KMS-11 (cell line): ENCODE measurements around the gene SLC38A1.
"Not testable (repeated sequence)": the region's sequence is repeated elsewhere in the genome, so short reads cannot be mapped to it uniquely, and the experiment has no call there.

Source experiments
- H2AFZ ChIP-seq: fragments of 200-600 bp; sonication (generic); 2 replicates; pipeline ENCODE4 v1.6.1; 2016; ENCODE audit warnings: antibody characterized with exemption, mixed run types, low read depth
- H3K27ac ChIP-seq: fragments of 200-600 bp; sonication (generic); 2 replicates; pipeline ENCODE4 v1.6.1; 2016; ENCODE audit warnings: mild to moderate bottlenecking, mixed run types
- H3K27me3 ChIP-seq: fragments of 200-600 bp; sonication (generic); 2 replicates; pipeline ENCODE4 v1.6.1; 2017; ENCODE audit warnings: mild to moderate bottlenecking, low read depth, mixed run types, moderate library complexity; ENCODE audit not compliant: insufficient read depth
- H3K36me3 ChIP-seq: fragments of 200-600 bp; sonication (generic); 2 replicates; pipeline ENCODE4 v1.6.1; 2017; ENCODE audit warnings: mild to moderate bottlenecking, mixed run types; ENCODE audit not compliant: insufficient read depth
- H3K4me1 ChIP-seq: fragments of 200-600 bp; sonication (generic); 2 replicates; pipeline ENCODE4 v1.6.1; 2016; ENCODE audit warnings: mild to moderate bottlenecking, low read depth, mixed run types; ENCODE audit not compliant: poor library complexity, severe bottlenecking
- H3K4me2 ChIP-seq: fragments of 200-600 bp; sonication (generic); 2 replicates; pipeline ENCODE4 v1.7.0; 2016; ENCODE audit warnings: mild to moderate bottlenecking, mixed run types
- H3K4me3 ChIP-seq: fragments of 200-600 bp; sonication (generic); IDR thresholded peaks from 2 replicates; pipeline ENCODE4 v1.6.1; 2017; ENCODE audit warnings: low read depth, low read length, mixed read lengths; ENCODE audit not compliant: insufficient read depth
- H3K79me2 ChIP-seq: fragments of 200-600 bp; sonication (generic); 2 replicates; pipeline ENCODE4 v1.6.1; 2016; ENCODE audit warnings: low read depth, mixed run types; ENCODE audit not compliant: insufficient read depth
- H3K9ac ChIP-seq: fragments of 200-600 bp; sonication (generic); 2 replicates; pipeline ENCODE4 v1.6.1; 2016; ENCODE audit warnings: mild to moderate bottlenecking, mixed run types
- H4K20me1 ChIP-seq: fragments of 200-600 bp; sonication (generic); 2 replicates; pipeline ENCODE4 v1.6.1; 2016; ENCODE audit warnings: mild to moderate bottlenecking, mixed run types; ENCODE audit not compliant: insufficient read depth
- CTCF ChIP-seq: fragments of 200-600 bp; sonication (generic); conservative IDR thresholded peaks from 2 replicates; pipeline ENCODE4 v1.6.1; 2017; ENCODE audit warnings: low read depth, mild to moderate bottlenecking, antibody characterized with exemption, low read length, moderate library complexity, mixed read lengths

The SLC38A1 gene

GRCh38 chr12:46292754-46293402 lies 24.0 kb upstream of the SLC38A1 start:
- Histone ChIP-seq H3K4me3 (no peak overlapping the region), H3K4me2 (no peak overlapping the region), H3K27ac (no peak overlapping the region), H3K4me1 (no peaks in the 10 kb centered on the region), H3K36me3 (no peaks in the 10 kb centered on the region), H3K27me3 (no peaks in the 10 kb centered on the region), H2AFZ (no peak overlapping the region), H3K79me2 (no peaks in the 10 kb centered on the region), H3K9ac (no peak overlapping the region), H4K20me1 (no peaks in the 10 kb centered on the region)
- TF ChIP-seq CTCF = no peak

- not testable (repeated sequence) for H3K4me3 ChIP-seq, H3K79me2 ChIP-seq, H3K9ac ChIP-seq, H3K36me3 ChIP-seq, H3K4me2 ChIP-seq, H3K27me3 ChIP-seq, H4K20me1 ChIP-seq, H2AFZ ChIP-seq, H3K27ac ChIP-seq, H3K4me1 ChIP-seq
Observed at GRCh38 chr12:46291953-46292352, 23.1 kb upstream of the SLC38A1 start.

GRCh38 chr12:46285177-46285576 lies 16.3 kb upstream of the SLC38A1 start:
- H3K4me2 ChIP-seq, H3K79me2 ChIP-seq, H3K4me3 ChIP-seq, H2AFZ ChIP-seq, H4K20me1 ChIP-seq, H3K27ac ChIP-seq, H3K4me1 ChIP-seq, H3K27me3 ChIP-seq, H3K9ac ChIP-seq, H3K36me3 ChIP-seq: not testable (repeated sequence)

GRCh38 chr12:46282829-46283228 lies 14.0 kb upstream of the SLC38A1 start:
- no peaks in the 10 kb centered on the region for H3K79me2 ChIP-seq
- TF ChIP-seq CTCF = no peak
- H3K27me3 ChIP-seq = no peaks in the 10 kb centered on the region
- no peaks in the 10 kb centered on the region for H3K36me3 ChIP-seq
- H3K4me1 ChIP-seq = no peaks in the 10 kb centered on the region
- H3K4me2 ChIP-seq = no peak overlapping the region
- no peak overlapping the region for H3K9ac ChIP-seq
- no peak overlapping the region for H3K27ac ChIP-seq
- no peak overlapping the region for H2AFZ ChIP-seq
- H3K4me3 ChIP-seq = no peak overlapping the region
- H4K20me1 ChIP-seq = no peaks in the 10 kb centered on the region

DNA sequence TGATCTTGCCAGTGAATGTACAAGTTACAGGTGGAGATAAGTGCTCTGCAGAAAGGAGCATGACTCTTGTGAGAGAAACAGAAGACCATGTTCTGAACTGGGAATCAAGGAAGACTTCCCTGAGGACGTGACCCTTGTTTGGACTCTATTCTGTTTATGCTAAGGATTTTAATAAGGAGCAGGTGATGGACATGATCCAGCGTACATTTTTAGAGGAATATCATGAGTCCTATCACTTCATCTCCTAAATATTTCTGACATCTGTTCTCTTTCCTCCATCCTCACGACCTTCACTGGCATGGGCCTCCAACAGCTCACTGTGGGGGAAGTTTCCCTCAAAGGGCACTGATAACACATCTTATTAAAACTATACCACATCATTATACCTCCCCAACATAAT lies 7.9 kb upstream of the SLC38A1 start:
- Histone ChIP-seq H3K27me3 (no peaks in the 10 kb centered on the region), H3K79me2 (no peaks in the 10 kb centered on the region), H3K9ac (no peak overlapping the region), H4K20me1 (no peaks in the 10 kb centered on the region), H2AFZ (no peak overlapping the region), H3K4me3 (no peak overlapping the region), H3K36me3 (no peaks in the 10 kb centered on the region), H3K4me2 (no peak overlapping the region), H3K4me1 (no peaks in the 10 kb centered on the region), H3K27ac (no peak overlapping the region)
- TF ChIP-seq CTCF = no peak
